Measurements from ENCODE around the gene PRELID1. TPM values are rescaled to one million over a fixed set of nuclear protein-coding genes. Genes with fewer than 3 reads are reported as not detected.

PRELID1 gene
- total RNA-seq, 1 experiment from 2014 or later: 201 TPM

DNA sequence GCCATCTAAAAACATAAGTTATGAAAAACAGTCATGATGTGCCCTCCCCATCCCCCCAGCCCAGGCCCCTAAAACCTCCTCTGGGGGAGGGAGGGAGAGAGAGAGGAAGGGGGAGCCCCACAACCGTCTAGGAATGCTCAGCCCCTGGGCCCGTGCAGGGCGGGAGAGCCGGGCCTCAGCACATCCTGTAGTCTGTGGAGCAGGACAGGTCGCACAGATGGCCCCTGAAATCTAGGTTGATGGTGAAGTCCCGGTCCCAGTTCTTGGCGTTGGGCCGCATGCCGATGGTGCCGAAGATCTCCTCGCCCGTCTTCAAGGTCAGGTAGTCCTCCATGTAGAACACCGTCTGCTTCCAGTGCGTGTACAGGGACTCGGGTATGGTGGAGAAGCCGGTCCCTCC lies 38.2 kb upstream of the PRELID1 start:
- Mint-ChIP-seq H3K9me3 (ENCODE audit: unreplicated experiment) (no peaks in the 10 kb centered on the region), H3K4me3 (ENCODE audit: unreplicated experiment) (no peak overlapping the region), H3K27me3 (ENCODE audit: insufficient read depth, unreplicated experiment) (no peaks in the 10 kb centered on the region), H3K36me3 (ENCODE audit: insufficient read depth, unreplicated experiment) (peaks cover 54% of the 10 kb centered on the region), H3K4me1 (ENCODE audit: low read depth, unreplicated experiment) (no peaks in the 10 kb centered on the region), H3K27ac (ENCODE audit: unreplicated experiment) (no peak overlapping the region)
- POLR2A ChIA-PET: no interaction called here
- TF ChIP-seq, protein P1, sequence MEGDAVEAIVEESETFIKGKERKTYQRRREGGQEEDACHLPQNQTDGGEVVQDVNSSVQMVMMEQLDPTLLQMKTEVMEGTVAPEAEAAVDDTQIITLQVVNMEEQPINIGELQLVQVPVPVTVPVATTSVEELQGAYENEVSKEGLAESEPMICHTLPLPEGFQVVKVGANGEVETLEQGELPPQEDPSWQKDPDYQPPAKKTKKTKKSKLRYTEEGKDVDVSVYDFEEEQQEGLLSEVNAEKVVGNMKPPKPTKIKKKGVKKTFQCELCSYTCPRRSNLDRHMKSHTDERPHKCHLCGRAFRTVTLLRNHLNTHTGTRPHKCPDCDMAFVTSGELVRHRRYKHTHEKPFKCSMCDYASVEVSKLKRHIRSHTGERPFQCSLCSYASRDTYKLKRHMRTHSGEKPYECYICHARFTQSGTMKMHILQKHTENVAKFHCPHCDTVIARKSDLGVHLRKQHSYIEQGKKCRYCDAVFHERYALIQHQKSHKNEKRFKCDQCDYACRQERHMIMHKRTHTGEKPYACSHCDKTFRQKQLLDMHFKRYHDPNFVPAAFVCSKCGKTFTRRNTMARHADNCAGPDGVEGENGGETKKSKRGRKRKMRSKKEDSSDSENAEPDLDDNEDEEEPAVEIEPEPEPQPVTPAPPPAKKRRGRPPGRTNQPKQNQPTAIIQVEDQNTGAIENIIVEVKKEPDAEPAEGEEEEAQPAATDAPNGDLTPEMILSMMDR (IDR thresholded peaks at IDR 0.05; ENCODE audit: insufficient read depth in 1 of 2, low read depth in 1 of 2, low read length in 1 of 2, severe bottlenecking in 1 of 2, unreplicated experiment in 1 of 2): no peak
- DNase-seq: no peak
- intact Hi-C loops (cut with micrococcal nuclease; ENCODE audit: unreplicated experiment): no loop called here
- no TSS peak for BruUV-seq (replicated peaks)
- H3K27me3 ChIP-seq (replicated peaks; ENCODE audit: control insufficient read depth, insufficient read depth, low read length): no peaks in the 10 kb centered on the region
- no peak overlapping the region for H3K4me3 ChIP-seq (ENCODE audit: low read depth, low read length)
- CTCF ChIA-PET: no interaction called here
- H3K36me3 ChIP-seq (ENCODE audit: control insufficient read depth, insufficient read depth, low read length): no peaks in the 10 kb centered on the region; the same call in 1 of the 2 replicates
- H3K9me3 ChIP-seq: no peaks in the 10 kb centered on the region
- no peaks in the 10 kb centered on the region for H3K4me1 ChIP-seq

DNA sequence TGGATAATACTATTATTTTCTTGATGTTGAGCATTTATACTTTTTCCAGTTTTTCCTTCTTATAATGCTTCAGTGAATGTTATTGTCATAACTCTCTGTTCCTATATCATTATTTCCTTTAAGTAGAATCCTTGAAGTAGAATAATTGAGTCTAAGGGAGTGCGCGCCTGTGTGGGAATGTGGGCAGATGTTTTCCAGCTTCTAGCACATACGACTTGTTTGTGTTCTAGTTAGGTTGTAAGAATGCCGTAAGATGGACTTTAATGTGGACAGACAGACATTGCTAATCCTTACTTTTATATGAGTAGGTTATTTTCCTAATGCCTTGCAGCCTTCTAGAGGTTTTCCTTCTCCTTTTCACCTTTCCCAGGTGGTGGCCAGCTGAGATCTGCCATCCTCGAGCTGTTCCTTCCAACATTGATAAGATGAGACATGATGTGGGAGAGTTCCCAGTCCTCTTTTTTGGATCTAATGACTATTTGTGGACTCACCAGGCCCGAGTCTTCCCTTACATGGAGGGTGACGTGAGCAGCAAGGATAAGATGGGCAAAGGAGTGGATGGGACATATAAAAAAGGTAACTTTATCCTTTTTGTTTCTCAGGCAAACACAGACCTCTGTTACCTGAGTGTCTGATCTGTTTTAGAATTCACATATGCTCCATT lies 34.2 kb upstream of the PRELID1 start:
- Mint-ChIP-seq H3K4me3 (ENCODE audit: unreplicated experiment) (no peak overlapping the region), H3K36me3 (ENCODE audit: insufficient read depth, unreplicated experiment) (peaks cover 39% of the 10 kb centered on the region), H3K4me1 (ENCODE audit: low read depth, unreplicated experiment) (no peaks in the 10 kb centered on the region), H3K27ac (ENCODE audit: unreplicated experiment) (no peak overlapping the region), H3K27me3 (ENCODE audit: insufficient read depth, unreplicated experiment) (no peaks in the 10 kb centered on the region), H3K9me3 (ENCODE audit: unreplicated experiment) (no peaks in the 10 kb centered on the region)
- H3K4me1 ChIP-seq: no peaks in the 10 kb centered on the region
- TF ChIP-seq, protein P1 (IDR thresholded peaks at IDR 0.05; ENCODE audit: insufficient read depth in 1 of 2, low read depth in 1 of 2, low read length in 1 of 2, severe bottlenecking in 1 of 2, unreplicated experiment in 1 of 2): no peak
- intact Hi-C loops (cut with micrococcal nuclease; ENCODE audit: unreplicated experiment): no loop called here
- CTCF ChIA-PET: no interaction called here
- POLR2A ChIA-PET: no interaction called here
- no peak overlapping the region for H3K4me3 ChIP-seq (ENCODE audit: low read depth, low read length)
- DNase-seq: no peak
- no peaks in the 10 kb centered on the region for H3K27me3 ChIP-seq (replicated peaks; ENCODE audit: control insufficient read depth, insufficient read depth, low read length)
- H3K36me3 ChIP-seq (ENCODE audit: control insufficient read depth, insufficient read depth, low read length): no peaks in the 10 kb centered on the region; the same call in 1 of the 2 replicates
- H3K9me3 ChIP-seq: no peaks in the 10 kb centered on the region
- no TSS peak for BruUV-seq (replicated peaks)

DNA sequence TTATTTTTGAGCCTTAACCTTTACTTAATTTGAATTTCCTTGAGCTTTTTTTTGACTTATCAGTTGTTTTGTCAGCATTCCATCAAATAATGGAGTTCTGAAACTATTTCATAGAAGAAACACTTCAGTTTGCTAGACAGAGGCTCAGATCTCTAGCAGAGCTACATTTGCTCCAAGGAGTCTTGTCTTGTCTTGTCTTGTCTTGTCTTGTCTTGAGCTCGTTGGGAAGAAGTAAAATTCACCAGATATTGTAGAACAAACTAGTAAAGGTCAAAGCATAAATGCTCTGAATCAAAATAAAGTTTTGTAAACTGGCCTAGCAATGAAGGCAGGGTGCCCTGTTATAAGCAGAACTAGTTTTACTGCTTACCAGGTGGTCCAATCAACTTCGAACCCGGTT lies 33.6 kb upstream of the PRELID1 start:
- Histone ChIP-seq H3K4me1 (no peaks in the 10 kb centered on the region), H3K4me3 (ENCODE audit: low read depth, low read length) (no peak overlapping the region), H3K27me3 (replicated peaks; ENCODE audit: control insufficient read depth, insufficient read depth, low read length) (no peaks in the 10 kb centered on the region), H3K36me3 (ENCODE audit: control insufficient read depth, insufficient read depth, low read length) (no peaks in the 10 kb centered on the region; the same call in 1 of the 2 replicates), H3K9me3 (no peaks in the 10 kb centered on the region)
- POLR2A ChIA-PET: no interaction called here
- Mint-ChIP-seq H3K27ac (ENCODE audit: unreplicated experiment) (no peak overlapping the region), H3K4me1 (ENCODE audit: low read depth, unreplicated experiment) (no peaks in the 10 kb centered on the region), H3K9me3 (ENCODE audit: unreplicated experiment) (no peaks in the 10 kb centered on the region), H3K4me3 (ENCODE audit: unreplicated experiment) (no peak overlapping the region), H3K36me3 (ENCODE audit: insufficient read depth, unreplicated experiment) (peaks cover 45% of the 10 kb centered on the region), H3K27me3 (ENCODE audit: insufficient read depth, unreplicated experiment) (no peaks in the 10 kb centered on the region)
- TF ChIP-seq, protein P1 (IDR thresholded peaks at IDR 0.05; ENCODE audit: insufficient read depth in 1 of 2, low read depth in 1 of 2, low read length in 1 of 2, severe bottlenecking in 1 of 2, unreplicated experiment in 1 of 2): no peak
- no TSS peak for BruUV-seq (replicated peaks)
- CTCF ChIA-PET: no interaction called here
- DNase-seq: no peak
- intact Hi-C loops (cut with micrococcal nuclease; ENCODE audit: unreplicated experiment): no loop called here

All from Caco-2 (cell line).